WI38 (cell line): ENCODE data around the gene APOH.
A peak's percentile ranks its signal among the peaks of the same experiment; 100 is the strongest.

Experiments
- H3K4me3 ChIP-seq: 2 replicates; pipeline ENCODE4 v1.5.1; 2011; ENCODE audit warnings: low read depth, mild to moderate bottlenecking, control low read depth, low read length
- CTCF ChIP-seq: IDR thresholded peaks from 2 replicates; pipeline ENCODE4 v1.5.1; 2012; ENCODE audit warnings: low read depth, mild to moderate bottlenecking, control low read depth, low read length

The APOH gene

GRCh38 chr17:66228887-66229782 lies at the start of gene APOH:
TSS of gene APOH (minus strand) at chr17:66229415. CDS start at chr17:66229379, 36 bp downstream.
- TF ChIP-seq CTCF: no peak

GRCh38 chr17:66277191-66277590 lies 48.0 kb upstream of the APOH start:
- no peak for TF ChIP-seq CTCF
- H3K4me3 ChIP-seq: no peak overlapping the region

More at GRCh38 chr17:66228887-66229782, at the start of gene APOH:
- H3K4me3 ChIP-seq: no peak within 1 kb of the TSS

GRCh38 chr17:66276328-66276937 lies 47.2 kb upstream of the APOH start:
- H3K4me3 ChIP-seq: no peak overlapping the region
- no peak for TF ChIP-seq CTCF

GRCh38 chr17:66275651-66276050 lies 46.4 kb upstream of the APOH start:
- TF ChIP-seq CTCF: no peak
- H3K4me3 ChIP-seq: no peak overlapping the region

GRCh38 chr17:66273586-66273848 lies 44.3 kb upstream of the APOH start:
- H3K4me3 ChIP-seq: no peak overlapping the region
- TF ChIP-seq CTCF: no peak

- TF ChIP-seq CTCF: no peak
- H3K4me3 ChIP-seq: peak overlapping the region; percentile 17; the same call in 1 of the 2 replicates
Measured at GRCh38 chr17:66272811-66273585, 43.8 kb upstream of the APOH start.
